ENCODE measurements around the gene PIP4K2A.

Gene PIP4K2A

DNA sequence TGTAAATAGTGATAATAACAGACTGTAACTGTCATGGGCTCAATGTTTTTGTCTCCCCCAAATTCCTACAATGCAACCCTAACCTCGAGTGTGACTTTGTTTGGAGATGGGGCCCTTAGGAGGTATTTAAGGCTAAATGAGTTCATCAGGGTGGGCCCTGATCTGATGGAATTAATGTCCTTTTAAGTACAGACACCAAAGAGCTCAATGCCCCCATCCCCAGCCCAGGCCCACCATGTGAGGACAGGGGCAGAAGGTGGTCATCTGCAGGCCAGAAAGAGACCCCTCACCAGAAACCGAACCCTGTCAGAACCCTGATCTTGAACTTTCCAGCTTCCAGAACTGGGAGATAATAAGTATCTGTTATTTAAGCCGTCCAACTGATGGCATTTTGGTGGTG is 83.2 kb downstream of the PIP4K2A start:
- H3K4me3 Mint-ChIP-seq = no peak overlapping the region
- H3K27me3 Mint-ChIP-seq = no peaks in the 10 kb centered on the region
- H3K36me3 Mint-ChIP-seq (ENCODE audit: low read depth) = peaks cover 27% of the 10 kb centered on the region
- peaks cover 58% of the 10 kb centered on the region for H3K4me1 Mint-ChIP-seq (ENCODE audit: low read depth)
- intact Hi-C loops (cut with micrococcal nuclease) = no loop called here
- peak overlapping the region; percentile 72 for H3K27ac Mint-ChIP-seq
- H3K9me3 Mint-ChIP-seq = no peaks in the 10 kb centered on the region

DNA sequence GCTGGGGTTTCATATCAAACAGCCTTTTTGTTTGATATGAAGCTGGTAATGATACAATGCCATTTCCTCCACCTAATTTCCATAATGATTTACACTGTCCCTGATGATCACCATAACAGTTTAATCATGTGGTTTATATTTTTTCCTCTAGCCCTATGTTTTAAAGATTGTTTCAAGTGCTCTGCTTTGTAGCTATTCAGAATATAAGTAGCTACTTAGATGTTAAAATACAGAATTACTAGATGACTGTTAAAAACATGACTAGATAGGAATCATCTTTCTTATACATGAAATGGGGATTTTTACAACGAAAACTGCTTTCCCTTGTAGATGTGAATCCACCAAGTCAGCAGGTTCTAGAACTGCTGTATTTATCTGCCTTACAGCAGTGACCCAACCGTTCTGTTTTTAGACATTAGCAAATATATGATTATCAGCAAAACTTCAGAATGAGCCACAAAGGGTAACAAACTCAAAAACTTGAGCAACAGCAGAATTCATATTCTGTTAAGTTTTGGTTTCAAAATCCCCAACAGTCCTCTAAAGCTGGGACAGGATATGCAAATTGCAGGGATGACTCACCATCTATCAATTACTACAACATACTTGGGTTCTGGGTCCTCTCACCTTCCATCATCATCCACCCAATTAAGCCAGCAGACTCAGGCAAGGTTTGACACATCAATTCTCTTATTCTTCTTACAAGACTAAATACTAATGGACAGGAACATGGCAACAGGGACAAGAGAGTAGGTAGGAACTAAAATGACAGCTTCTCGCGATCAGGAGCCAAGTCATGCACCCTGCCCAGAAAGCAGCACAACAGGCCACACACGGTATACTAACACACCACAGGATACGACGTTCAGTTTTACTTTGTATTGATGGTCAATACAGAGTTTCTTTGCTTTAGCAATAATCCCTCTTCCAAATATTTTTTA is 83.9 kb downstream of the PIP4K2A start:
- Mint-ChIP-seq H3K4me1 (ENCODE audit: low read depth) (peaks cover 51% of the 10 kb centered on the region), H3K27ac (peak overlapping the region; percentile 72), H3K36me3 (ENCODE audit: low read depth) (peaks cover 22% of the 10 kb centered on the region), H3K27me3 (no peaks in the 10 kb centered on the region), H3K9me3 (no peaks in the 10 kb centered on the region), H3K4me3 (peak overlapping the region; percentile 6)
- intact Hi-C loops (cut with micrococcal nuclease) = no loop called here

DNA sequence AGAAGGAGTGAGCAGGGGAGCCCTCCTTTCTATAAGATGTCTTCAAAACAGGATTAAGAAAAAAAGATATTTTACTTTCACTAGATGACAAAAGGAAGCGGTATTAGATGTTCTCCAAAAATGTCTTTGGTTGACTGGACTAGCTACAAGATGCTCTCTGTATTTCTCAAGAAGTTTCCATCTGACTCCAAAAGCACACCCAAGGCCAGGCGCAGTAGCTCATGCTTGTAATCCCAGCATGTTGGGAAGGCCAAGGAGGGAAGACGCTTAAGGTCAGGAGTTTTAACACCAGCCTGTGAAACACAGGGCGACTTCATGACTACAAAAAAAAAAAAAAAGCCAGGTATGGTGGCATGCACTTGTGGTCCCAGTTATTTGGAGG is 84.5 kb downstream of the PIP4K2A start:
- H3K9me3 Mint-ChIP-seq = no peaks in the 10 kb centered on the region
- peak overlapping the region; percentile 4 for H3K4me3 Mint-ChIP-seq
- H3K27ac Mint-ChIP-seq = peak overlapping the region; percentile 72
- intact Hi-C loops (cut with micrococcal nuclease) = no loop called here
- H3K27me3 Mint-ChIP-seq = no peaks in the 10 kb centered on the region
- H3K4me1 Mint-ChIP-seq (ENCODE audit: low read depth) = peaks cover 45% of the 10 kb centered on the region
- peaks cover 15% of the 10 kb centered on the region for H3K36me3 Mint-ChIP-seq (ENCODE audit: low read depth)

DNA sequence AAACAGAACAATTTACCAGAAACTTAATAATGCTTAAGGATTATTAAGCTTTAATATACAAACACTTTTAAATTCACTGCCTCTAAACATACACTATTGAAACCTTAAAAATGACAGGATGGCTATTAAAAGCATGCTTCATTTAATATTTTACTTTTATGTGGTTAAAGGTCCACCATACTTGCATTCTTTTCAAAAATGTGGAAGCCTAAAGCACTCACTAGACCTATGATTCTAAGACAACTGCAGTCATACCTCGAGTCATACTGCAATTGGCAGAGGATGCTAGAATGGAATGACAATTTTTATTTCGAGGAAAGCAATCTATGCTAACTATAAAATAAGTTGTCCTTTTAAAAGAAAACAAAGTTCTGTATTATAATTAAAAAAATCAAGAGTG is 85.3 kb downstream of the PIP4K2A start:
- H3K4me1 Mint-ChIP-seq (ENCODE audit: low read depth) = peaks cover 47% of the 10 kb centered on the region
- H3K36me3 Mint-ChIP-seq (ENCODE audit: low read depth) = peaks cover 14% of the 10 kb centered on the region
- H3K9me3 Mint-ChIP-seq = no peaks in the 10 kb centered on the region
- no peak overlapping the region for H3K4me3 Mint-ChIP-seq
- H3K27me3 Mint-ChIP-seq = no peaks in the 10 kb centered on the region
- intact Hi-C loops (cut with micrococcal nuclease) = no loop called here
- no peak overlapping the region for H3K27ac Mint-ChIP-seq

DNA sequence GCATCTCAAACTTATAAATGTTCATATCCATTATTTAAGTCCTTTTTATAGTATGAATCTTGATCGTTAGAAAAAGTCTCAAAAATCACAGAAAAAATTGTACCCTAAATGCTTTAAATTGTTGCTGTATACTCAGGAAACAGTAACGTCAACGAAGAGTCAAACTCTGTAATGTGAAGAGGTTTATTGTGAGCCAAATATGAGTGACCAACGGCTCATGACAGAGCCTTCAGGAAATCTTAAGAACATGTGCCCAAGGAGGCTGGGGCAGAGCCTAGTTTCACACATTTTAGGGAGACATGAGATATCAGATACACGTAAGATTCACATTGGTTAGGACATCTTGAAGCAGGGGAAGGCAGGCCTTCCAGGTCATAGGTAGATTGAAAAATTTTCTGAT is 86.1 kb downstream of the PIP4K2A start:
- Mint-ChIP-seq H3K4me3 (no peak overlapping the region), H3K27ac (no peak overlapping the region), H3K4me1 (ENCODE audit: low read depth) (peaks cover 53% of the 10 kb centered on the region), H3K27me3 (no peaks in the 10 kb centered on the region), H3K36me3 (ENCODE audit: low read depth) (peaks cover 7% of the 10 kb centered on the region), H3K9me3 (no peaks in the 10 kb centered on the region)
- intact Hi-C loops (cut with micrococcal nuclease) = no loop called here

DNA sequence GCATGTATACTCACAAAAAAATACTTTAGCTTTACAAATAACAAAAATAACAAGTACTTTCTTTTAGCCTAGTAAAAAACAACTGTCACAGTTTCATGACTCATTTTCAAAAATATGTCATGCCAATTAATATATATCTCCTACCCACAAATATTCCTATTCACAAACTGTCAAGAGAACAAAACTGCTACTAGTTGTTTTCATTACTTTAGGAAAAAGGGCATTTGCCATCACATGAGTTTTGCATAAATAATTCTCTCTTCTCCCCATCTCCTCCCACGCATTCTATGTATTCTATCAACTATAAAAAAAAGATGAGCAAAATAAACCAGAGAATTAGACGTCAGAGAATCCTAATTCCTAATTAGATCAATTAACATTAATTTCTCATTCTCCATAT is 87.6 kb downstream of the PIP4K2A start:
- intact Hi-C loops (cut with micrococcal nuclease) = no loop called here
- Mint-ChIP-seq H3K4me1 (ENCODE audit: low read depth) (peaks cover 61% of the 10 kb centered on the region), H3K4me3 (no peak overlapping the region), H3K9me3 (no peaks in the 10 kb centered on the region), H3K27ac (peak overlapping the region; percentile 32), H3K36me3 (ENCODE audit: low read depth) (peaks cover 18% of the 10 kb centered on the region), H3K27me3 (no peaks in the 10 kb centered on the region)

DNA sequence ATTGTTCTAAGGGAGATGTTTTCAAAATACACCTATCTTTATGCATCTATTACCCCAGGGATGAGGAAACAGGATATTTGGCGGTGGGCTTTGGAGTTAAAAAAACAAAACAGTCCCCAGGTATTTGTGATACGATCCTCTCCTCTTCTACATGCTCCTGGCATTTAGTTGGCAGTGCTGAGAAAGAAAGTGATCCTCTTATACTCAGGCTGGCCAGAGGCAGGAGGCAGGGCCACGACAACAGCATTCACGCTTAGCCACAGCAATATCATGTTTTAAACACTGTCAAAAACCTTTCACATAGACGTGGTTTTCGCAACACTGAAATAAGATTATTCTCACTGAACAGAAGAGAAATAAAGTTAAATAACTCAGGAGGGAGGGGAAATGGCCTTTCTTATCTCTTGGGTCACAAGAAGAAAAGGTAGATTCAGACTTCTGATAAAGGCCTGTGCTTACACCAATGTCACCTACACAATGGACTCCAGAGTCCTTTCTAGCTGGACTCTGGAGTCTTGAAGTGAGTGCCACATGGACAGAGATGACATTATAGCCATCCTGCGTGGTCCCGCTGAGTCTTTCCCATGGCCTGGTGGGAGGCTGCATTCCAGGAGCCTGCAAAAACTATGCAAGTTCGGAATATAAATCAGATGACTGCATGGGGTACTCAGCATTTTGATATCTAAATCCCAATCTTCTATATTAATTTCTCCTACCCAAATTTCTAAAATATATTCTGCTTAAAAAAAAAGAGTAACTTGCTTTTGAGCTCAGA is 88.7 kb downstream of the PIP4K2A start:
- Mint-ChIP-seq H3K4me1 (ENCODE audit: low read depth) (peaks cover 61% of the 10 kb centered on the region), H3K27ac (no peak overlapping the region), H3K9me3 (no peaks in the 10 kb centered on the region), H3K27me3 (no peaks in the 10 kb centered on the region), H3K36me3 (ENCODE audit: low read depth) (peaks cover 18% of the 10 kb centered on the region), H3K4me3 (no peak overlapping the region)
- intact Hi-C loops (cut with micrococcal nuclease) = no loop called here

DNA sequence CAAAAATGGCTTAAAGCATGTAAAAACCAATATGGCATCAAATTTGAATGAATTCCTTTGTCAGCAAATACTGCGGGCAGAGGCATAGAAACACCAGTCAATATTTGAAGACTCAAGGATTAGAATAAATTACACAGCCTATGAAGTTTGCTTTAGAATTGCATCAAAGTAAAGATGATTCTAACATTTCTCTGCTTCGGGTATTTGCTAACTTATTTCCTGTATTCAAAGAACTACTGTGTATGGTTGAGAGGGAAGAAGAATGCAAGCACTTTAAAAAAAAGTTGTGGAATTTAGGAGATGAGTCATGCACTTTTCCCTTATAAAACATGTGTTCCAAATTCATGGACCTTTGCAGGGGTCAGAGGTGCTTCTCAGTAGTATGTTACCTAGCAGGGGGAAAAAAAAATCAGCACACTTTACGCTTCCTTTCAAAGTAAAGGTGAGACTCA is 90.1 kb downstream of the PIP4K2A start:
- intact Hi-C loops (cut with micrococcal nuclease) = no loop called here
- H3K4me3 Mint-ChIP-seq = no peak overlapping the region

DNA sequence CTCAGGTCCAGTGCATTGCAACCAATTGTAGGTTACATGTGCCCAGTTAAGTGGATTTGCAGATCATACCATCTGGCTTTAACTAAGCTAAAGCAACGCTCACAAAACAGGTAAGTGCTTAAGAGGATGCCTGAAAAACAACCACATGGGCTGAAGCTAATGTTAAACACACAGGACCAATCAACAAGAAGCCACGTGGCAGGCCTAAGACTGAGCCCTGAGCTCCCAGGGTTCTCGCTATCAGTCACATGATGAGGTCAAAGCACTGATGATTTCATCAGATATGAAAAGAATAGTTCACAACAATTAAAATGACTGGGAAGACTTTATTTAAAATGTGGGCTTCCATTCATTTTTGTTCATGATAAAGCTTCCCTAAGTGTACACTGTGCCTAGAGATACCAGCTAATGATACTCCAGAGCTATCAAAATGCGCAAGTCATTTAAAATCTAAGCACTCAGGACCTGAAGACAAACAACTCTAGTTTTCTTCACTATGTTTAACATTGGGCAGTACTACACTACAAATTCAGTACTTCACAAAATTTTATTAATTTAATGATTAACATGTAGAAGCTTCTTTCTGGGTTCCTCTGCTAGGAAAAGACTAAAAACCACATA is 90.6 kb downstream of the PIP4K2A start:
- H3K9me3 Mint-ChIP-seq = no peaks in the 10 kb centered on the region
- peaks cover 18% of the 10 kb centered on the region for H3K36me3 Mint-ChIP-seq (ENCODE audit: low read depth)
- intact Hi-C loops (cut with micrococcal nuclease) = no loop called here
- no peak overlapping the region for H3K27ac Mint-ChIP-seq
- no peaks in the 10 kb centered on the region for H3K27me3 Mint-ChIP-seq
- H3K4me1 Mint-ChIP-seq (ENCODE audit: low read depth) = peaks cover 56% of the 10 kb centered on the region
- no peak overlapping the region for H3K4me3 Mint-ChIP-seq

More for the DNA sequence above, 90.1 kb downstream of the PIP4K2A start:
- H3K4me1 Mint-ChIP-seq (ENCODE audit: low read depth) = peaks cover 59% of the 10 kb centered on the region
- no peaks in the 10 kb centered on the region for H3K9me3 Mint-ChIP-seq
- no peaks in the 10 kb centered on the region for H3K27me3 Mint-ChIP-seq
- H3K27ac Mint-ChIP-seq = no peak overlapping the region
- H3K36me3 Mint-ChIP-seq (ENCODE audit: low read depth) = peaks cover 18% of the 10 kb centered on the region

DNA sequence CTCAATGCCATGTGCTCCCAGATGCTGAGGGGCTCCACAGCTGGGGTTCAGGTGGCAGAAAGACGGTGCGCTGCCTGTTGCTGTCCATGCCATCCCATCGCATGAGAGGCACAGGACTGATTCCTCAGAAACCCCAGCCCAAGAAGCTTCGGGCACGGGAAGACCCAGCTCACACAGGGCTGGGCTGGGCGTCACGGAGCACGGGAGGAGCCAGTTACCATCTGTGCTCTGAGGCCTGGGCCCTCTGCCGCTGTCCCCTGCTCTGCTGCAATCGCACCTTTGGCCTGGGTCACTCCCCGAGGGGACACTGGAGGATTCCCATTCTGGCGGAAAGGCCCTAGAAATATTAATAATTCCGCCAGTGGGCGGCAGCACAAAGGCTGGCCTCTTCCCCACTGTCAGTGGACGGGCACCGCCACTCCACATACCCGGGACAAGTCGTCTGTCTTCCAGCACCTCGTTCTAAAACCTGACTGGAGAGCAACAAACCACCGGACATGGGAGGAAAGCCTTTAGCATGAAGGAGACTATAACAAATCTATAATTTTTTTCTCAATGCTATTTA is 92.1 kb downstream of the PIP4K2A start:
- Mint-ChIP-seq H3K4me3 (no peak overlapping the region), H3K27me3 (no peaks in the 10 kb centered on the region)

DNA sequence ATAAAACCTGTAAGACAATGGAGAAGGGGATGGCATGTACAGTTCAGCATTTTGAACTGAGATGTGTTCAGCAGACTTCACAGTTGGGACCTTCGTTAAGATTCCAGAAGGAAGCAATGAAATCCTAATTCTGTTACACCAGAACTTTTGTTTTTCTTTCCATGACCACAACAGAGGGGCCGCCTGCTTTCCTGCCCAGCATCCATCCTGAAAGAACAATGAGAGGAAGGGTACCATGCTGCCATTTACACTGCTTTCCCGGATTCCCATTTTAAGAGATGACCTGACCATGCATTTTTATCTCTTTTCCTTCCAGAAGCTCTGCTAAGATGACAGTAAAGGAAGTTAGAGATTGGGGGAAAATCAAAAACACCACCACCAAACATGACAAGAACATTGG is 92.7 kb downstream of the PIP4K2A start:
- no peaks in the 10 kb centered on the region for H3K9me3 Mint-ChIP-seq
- H3K4me3 Mint-ChIP-seq = no peak overlapping the region
- H3K27ac Mint-ChIP-seq = no peak overlapping the region
- no peaks in the 10 kb centered on the region for H3K27me3 Mint-ChIP-seq
- peaks cover 60% of the 10 kb centered on the region for H3K4me1 Mint-ChIP-seq (ENCODE audit: low read depth)
- H3K36me3 Mint-ChIP-seq (ENCODE audit: low read depth) = peaks cover 18% of the 10 kb centered on the region
- intact Hi-C loops (cut with micrococcal nuclease) = no loop called here

More for the DNA sequence above, 92.1 kb downstream of the PIP4K2A start:
- peaks cover 18% of the 10 kb centered on the region for H3K36me3 Mint-ChIP-seq (ENCODE audit: low read depth)
- H3K4me1 Mint-ChIP-seq (ENCODE audit: low read depth) = peaks cover 64% of the 10 kb centered on the region
- intact Hi-C loops (cut with micrococcal nuclease) = no loop called here
- H3K27ac Mint-ChIP-seq = no peak overlapping the region
- H3K9me3 Mint-ChIP-seq = no peaks in the 10 kb centered on the region

DNA sequence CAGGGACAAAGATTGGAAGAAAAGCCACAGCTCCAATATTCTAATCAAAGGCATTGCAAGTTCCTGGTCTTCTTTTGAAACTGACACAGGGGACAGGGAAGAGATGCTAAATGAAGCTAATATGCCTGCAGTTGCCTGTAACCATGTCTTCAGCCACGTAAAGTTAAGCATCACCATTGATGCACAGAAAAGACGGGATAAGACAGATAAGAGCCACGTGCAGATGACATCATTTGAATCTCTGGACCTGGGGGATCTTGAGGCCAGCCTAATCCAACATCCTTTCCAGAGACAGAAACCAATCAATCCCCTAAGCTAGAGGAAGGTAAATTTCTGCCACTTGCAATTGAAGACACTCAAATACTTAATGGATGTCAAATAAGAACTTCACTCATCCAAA is 93.4 kb downstream of the PIP4K2A start:
- H3K4me1 Mint-ChIP-seq (ENCODE audit: low read depth) = peaks cover 63% of the 10 kb centered on the region
- no peaks in the 10 kb centered on the region for H3K27me3 Mint-ChIP-seq
- H3K27ac Mint-ChIP-seq = no peak overlapping the region
- intact Hi-C loops (cut with micrococcal nuclease) = no loop called here
- H3K9me3 Mint-ChIP-seq = no peaks in the 10 kb centered on the region
- H3K4me3 Mint-ChIP-seq = no peak overlapping the region
- peaks cover 18% of the 10 kb centered on the region for H3K36me3 Mint-ChIP-seq (ENCODE audit: low read depth)

DNA sequence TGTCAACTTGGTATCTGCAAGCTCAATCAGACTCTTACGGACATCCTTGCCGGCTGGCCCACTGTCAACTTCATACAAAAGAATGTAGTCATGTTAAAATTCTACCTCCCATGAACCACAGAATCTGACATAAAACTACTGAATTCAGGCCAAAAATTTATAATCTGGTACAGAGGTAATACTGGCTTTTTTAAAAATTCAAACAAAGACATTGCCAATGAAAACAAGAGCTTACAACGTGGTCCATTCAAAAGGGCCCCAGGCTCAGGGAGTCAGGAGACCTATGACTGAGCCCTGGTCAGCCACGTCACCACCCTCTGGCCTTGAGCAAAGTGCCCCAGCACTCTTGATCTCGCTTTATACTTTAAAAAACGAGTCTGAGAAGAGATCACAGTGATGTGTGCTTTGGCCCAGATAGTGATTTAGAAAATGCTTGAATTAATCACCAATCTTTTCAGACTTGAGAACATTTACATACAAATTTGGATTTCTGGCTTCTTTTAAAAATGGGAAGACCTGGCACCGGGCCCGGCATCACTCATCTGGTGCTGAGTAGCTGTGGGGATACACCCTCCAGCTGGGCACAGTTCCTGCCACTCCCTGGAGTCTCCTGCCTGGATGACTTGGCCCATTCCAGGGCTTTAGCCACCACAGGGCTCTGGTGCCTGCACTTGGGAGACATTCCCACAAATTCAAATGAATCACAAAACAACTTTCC is 94.1 kb downstream of the PIP4K2A start:
- Mint-ChIP-seq H3K4me1 (ENCODE audit: low read depth) (peaks cover 67% of the 10 kb centered on the region), H3K27ac (no peak overlapping the region), H3K9me3 (no peaks in the 10 kb centered on the region), H3K4me3 (no peak overlapping the region), H3K27me3 (no peaks in the 10 kb centered on the region), H3K36me3 (ENCODE audit: low read depth) (peaks cover 18% of the 10 kb centered on the region)
- intact Hi-C loops (cut with micrococcal nuclease) = no loop called here
